Astrocyte (in vitro differentiated cells and primary cell): ENCODE measurements around the gene ARL4C. TPM values are rescaled to one million over a fixed set of nuclear protein-coding genes. Genes with fewer than 3 reads are reported as not detected.

Source experiments
- DNase-seq: peaks from one replicate; pipeline ENCODE4 v3.0.0-alpha.2; 2010; ENCODE audit warnings: low read depth
- FAIRE-seq: peaks from 2 replicates; lab custom pipeline; 2011; peaks lifted over from hg19 to GRCh38; lab: Jason Lieb, UNC
- H2AFZ ChIP-seq: 2 replicates; pipeline ENCODE4 v1.6.0; 2012; ENCODE audit warnings: low read depth, low read length, inconsistent platforms
- H3K27ac ChIP-seq: 2 replicates; pipeline ENCODE4 v1.5.1; 2011; ENCODE audit warnings: low read depth, low read length, inconsistent platforms
- H3K27me3 ChIP-seq: 2 replicates; pipeline ENCODE4 v1.6.0; 2011; ENCODE audit warnings: low read length, inconsistent platforms; ENCODE audit not compliant: insufficient read depth
- H3K36me3 ChIP-seq: 2 replicates; pipeline ENCODE4 v1.5.1; 2011; ENCODE audit warnings: low read length, inconsistent platforms; ENCODE audit not compliant: insufficient read depth
- H3K4me1 ChIP-seq: 2 replicates; pipeline ENCODE4 v1.5.1; 2011; ENCODE audit warnings: low read length, inconsistent platforms; ENCODE audit not compliant: insufficient read depth
- H3K4me2 ChIP-seq: 2 replicates; pipeline ENCODE4 v1.6.0; 2012; ENCODE audit warnings: low read length, inconsistent platforms
- H3K4me3 ChIP-seq: 2 replicates; pipeline ENCODE4 v1.5.1; 2011; ENCODE audit warnings: low read depth, mild to moderate bottlenecking, low read length, inconsistent platforms; ENCODE audit not compliant: insufficient read depth
- H3K79me2 ChIP-seq: 2 replicates; pipeline ENCODE4 v1.6.0; 2012; ENCODE audit warnings: mild to moderate bottlenecking, low read length, inconsistent platforms; ENCODE audit not compliant: insufficient read depth
- H3K9ac ChIP-seq: 2 replicates; pipeline ENCODE4 v1.6.0; 2012; ENCODE audit warnings: mild to moderate bottlenecking, low read length, inconsistent platforms
- H3K9me3 ChIP-seq: 2 replicates; pipeline ENCODE4 v1.5.1; 2012; ENCODE audit warnings: low read depth, mild to moderate bottlenecking, low read length, inconsistent platforms; ENCODE audit not compliant: insufficient read depth
- H4K20me1 ChIP-seq: 2 replicates; pipeline ENCODE4 v1.6.0; 2012; ENCODE audit warnings: low read length, inconsistent platforms; ENCODE audit not compliant: insufficient read depth
- H3K27ac Mint-ChIP-seq: one replicate; pipeline ENCODE4 v1.8.0; 2021; ENCODE audit warnings: mild to moderate bottlenecking, mixed read lengths; ENCODE audit not compliant: unreplicated experiment
- H3K27me3 Mint-ChIP-seq: one replicate; pipeline ENCODE4 v1.8.0; 2021; ENCODE audit warnings: low read depth, mixed read lengths; ENCODE audit not compliant: unreplicated experiment
- H3K36me3 Mint-ChIP-seq: one replicate; pipeline ENCODE4 v1.8.0; 2021; ENCODE audit warnings: low read depth, mixed read lengths; ENCODE audit not compliant: unreplicated experiment
- H3K4me1 Mint-ChIP-seq: one replicate; pipeline ENCODE4 v1.8.0; 2021; ENCODE audit warnings: low read depth, mixed read lengths; ENCODE audit not compliant: unreplicated experiment
- H3K4me3 Mint-ChIP-seq: one replicate; pipeline ENCODE4 v1.8.0; 2021; ENCODE audit warnings: mild to moderate bottlenecking, moderate library complexity, mixed read lengths; ENCODE audit not compliant: unreplicated experiment
- H3K9me3 Mint-ChIP-seq: one replicate; pipeline ENCODE4 v1.8.0; 2021; ENCODE audit warnings: mild to moderate bottlenecking, mixed read lengths; ENCODE audit not compliant: unreplicated experiment
- EZH2 ChIP-seq: IDR thresholded peaks from 2 replicates; pipeline ENCODE4 v1.6.1; 2012; ENCODE audit warnings: mild to moderate bottlenecking, low read length, inconsistent platforms; ENCODE audit not compliant: insufficient read depth
- total RNA-seq: library from RNA; stranded (reverse); gene quantifications from 2 replicates; pipeline ENCODE4 v1.2.1, GENCODE V29; 2021
- TF ChIP-seq, protein P1 (sequence below): IDR thresholded peaks from 2 replicates; pipeline ENCODE4 v1.5.1; 2011; ENCODE audit warnings: low read depth, mild to moderate bottlenecking, inconsistent platforms, low read length, moderate library complexity; ENCODE audit not compliant: insufficient read depth

ARL4C gene
- total RNA-seq, 1 donor from 2014 or later = 70.7 TPM

DNA sequence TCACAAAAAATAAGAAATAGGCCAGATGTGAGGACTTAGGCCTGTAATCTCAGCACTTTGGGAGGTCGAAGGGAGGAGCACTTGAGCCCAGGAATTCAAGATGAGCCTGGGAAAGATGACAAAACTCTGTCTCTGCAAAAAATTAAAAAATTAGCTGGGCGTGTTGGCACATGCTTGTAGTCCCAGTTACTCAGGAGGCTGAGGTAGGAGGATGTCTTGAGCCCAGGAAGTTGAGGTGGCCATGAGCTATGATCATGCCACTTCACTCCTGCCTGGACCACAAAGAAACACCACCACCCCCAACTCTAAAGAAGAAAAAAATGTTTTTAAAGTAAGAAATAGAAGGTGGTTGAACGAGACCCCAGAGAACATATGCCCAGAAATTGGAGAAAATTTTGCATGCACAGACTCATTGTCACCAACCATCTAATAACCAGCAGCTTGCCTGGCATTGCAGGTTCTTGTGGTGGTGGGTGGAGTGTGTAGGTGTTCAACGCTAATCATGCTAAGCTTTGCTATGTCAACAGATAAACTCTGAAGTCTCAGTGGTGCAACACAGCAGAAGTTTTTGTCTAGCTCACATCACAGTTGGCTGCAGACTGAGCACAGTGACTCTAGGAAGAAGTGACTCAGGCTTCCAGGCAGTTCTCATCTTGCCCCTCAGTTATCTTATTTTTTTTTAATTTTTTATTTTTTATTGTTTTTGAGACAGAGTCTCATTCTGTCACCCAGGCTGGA, 18.6 kb downstream of the ARL4C start:
- Histone ChIP-seq H4K20me1 (no peaks in the 10 kb centered on the region), H3K9me3 (no peaks in the 10 kb centered on the region), H3K27ac (no peak overlapping the region), H3K27me3 (no peaks in the 10 kb centered on the region), H2AFZ (no peak overlapping the region), H3K4me2 (no peak overlapping the region), H3K36me3 (no peaks in the 10 kb centered on the region), H3K4me3 (no peak overlapping the region), H3K79me2 (no peaks in the 10 kb centered on the region), H3K9ac (no peak overlapping the region), H3K4me1 (no peaks in the 10 kb centered on the region)
- TF ChIP-seq EZH2 = no peak
- TF ChIP-seq, protein P1, sequence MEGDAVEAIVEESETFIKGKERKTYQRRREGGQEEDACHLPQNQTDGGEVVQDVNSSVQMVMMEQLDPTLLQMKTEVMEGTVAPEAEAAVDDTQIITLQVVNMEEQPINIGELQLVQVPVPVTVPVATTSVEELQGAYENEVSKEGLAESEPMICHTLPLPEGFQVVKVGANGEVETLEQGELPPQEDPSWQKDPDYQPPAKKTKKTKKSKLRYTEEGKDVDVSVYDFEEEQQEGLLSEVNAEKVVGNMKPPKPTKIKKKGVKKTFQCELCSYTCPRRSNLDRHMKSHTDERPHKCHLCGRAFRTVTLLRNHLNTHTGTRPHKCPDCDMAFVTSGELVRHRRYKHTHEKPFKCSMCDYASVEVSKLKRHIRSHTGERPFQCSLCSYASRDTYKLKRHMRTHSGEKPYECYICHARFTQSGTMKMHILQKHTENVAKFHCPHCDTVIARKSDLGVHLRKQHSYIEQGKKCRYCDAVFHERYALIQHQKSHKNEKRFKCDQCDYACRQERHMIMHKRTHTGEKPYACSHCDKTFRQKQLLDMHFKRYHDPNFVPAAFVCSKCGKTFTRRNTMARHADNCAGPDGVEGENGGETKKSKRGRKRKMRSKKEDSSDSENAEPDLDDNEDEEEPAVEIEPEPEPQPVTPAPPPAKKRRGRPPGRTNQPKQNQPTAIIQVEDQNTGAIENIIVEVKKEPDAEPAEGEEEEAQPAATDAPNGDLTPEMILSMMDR = no peak
- DNase-seq (no peak), FAIRE-seq (no peak)
- Mint-ChIP-seq H3K9me3 (peaks cover 7% of the 10 kb centered on the region), H3K36me3 (peaks cover 3% of the 10 kb centered on the region), H3K4me1 (peaks cover 1% of the 10 kb centered on the region), H3K27ac (no peak overlapping the region), H3K4me3 (no peak overlapping the region), H3K27me3 (no peaks in the 10 kb centered on the region)

DNA sequence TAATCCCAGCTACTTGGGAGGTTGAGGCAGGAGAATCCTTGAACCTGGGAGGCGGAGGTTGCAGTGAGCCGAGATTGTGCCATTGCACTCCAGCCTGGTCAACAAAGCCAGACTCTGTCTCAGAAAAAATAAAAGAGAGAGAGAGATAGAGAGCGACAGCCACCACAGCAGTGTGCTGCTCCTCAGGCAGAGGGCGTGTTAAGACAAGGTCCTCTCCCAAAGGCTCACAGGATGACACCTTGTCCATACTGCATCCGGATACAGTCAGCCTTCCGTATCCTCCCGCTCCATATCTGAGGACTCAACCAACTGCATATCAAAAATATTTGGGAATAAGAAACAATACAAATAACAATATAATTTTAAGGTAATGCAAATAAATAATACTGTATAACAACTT, 20.1 kb downstream of the ARL4C start:
- Mint-ChIP-seq H3K27me3 (no peaks in the 10 kb centered on the region), H3K36me3 (peaks cover 5% of the 10 kb centered on the region), H3K27ac (no peak overlapping the region), H3K4me3 (no peak overlapping the region), H3K9me3 (peaks cover 9% of the 10 kb centered on the region), H3K4me1 (peaks cover 1% of the 10 kb centered on the region)
- Histone ChIP-seq H3K4me3 (no peak overlapping the region), H2AFZ (no peak overlapping the region), H3K4me1 (no peaks in the 10 kb centered on the region), H3K4me2 (no peak overlapping the region), H4K20me1 (no peaks in the 10 kb centered on the region), H3K9me3 (no peaks in the 10 kb centered on the region), H3K79me2 (no peaks in the 10 kb centered on the region), H3K9ac (no peak overlapping the region), H3K27me3 (no peaks in the 10 kb centered on the region), H3K27ac (no peak overlapping the region), H3K36me3 (no peaks in the 10 kb centered on the region)
- no peak for DNase-seq
- no peak for FAIRE-seq
- TF ChIP-seq, protein P1 = no peak
- no peak for TF ChIP-seq EZH2

DNA sequence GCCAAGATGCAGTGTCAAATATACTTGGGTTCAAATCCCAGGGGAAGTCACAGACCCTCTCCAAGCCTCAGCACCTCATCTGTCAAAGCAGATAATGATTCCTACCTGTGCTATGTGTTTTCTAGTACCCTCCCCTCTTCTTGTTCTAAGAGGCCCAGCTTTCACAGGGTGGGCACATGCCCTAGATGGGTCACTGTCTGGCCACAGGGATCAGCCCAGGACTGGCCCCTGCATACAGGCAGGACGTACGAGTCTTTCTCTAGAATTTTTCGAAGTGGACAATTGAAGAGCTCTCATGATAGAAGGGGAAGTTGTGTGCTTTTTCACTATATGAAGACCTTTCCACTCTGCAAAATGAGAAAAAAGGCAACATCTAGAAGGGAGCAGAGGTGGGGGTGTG, 22.2 kb downstream of the ARL4C start:
- no peaks in the 10 kb centered on the region for H3K27me3 Mint-ChIP-seq
- no peak for FAIRE-seq
- H3K27me3 ChIP-seq = no peaks in the 10 kb centered on the region
- H2AFZ ChIP-seq = no peak overlapping the region
- H3K9me3 Mint-ChIP-seq = peaks cover 12% of the 10 kb centered on the region
- no peak overlapping the region for H3K9ac ChIP-seq
- no peak overlapping the region for H3K4me3 ChIP-seq
- H3K79me2 ChIP-seq = no peaks in the 10 kb centered on the region
- no peak overlapping the region for H3K4me3 Mint-ChIP-seq
- peaks cover 1% of the 10 kb centered on the region for H3K4me1 Mint-ChIP-seq
- no peaks in the 10 kb centered on the region for H3K4me1 ChIP-seq
- TF ChIP-seq, protein P1 = no peak
- TF ChIP-seq EZH2 = no peak
- H3K36me3 Mint-ChIP-seq = peaks cover 5% of the 10 kb centered on the region
- H3K27ac ChIP-seq = no peak overlapping the region
- no peak overlapping the region for H3K27ac Mint-ChIP-seq
- H3K9me3 ChIP-seq = no peaks in the 10 kb centered on the region
- no peak overlapping the region for H3K4me2 ChIP-seq
- no peaks in the 10 kb centered on the region for H3K36me3 ChIP-seq
- H4K20me1 ChIP-seq = no peaks in the 10 kb centered on the region
- DNase-seq = no peak
